Loucy (cell line): ENCODE measurements around the gene TSTD2.
A peak's percentile ranks its signal among the peaks of the same experiment; 100 is the strongest.
"Not testable (repeated sequence)": the region's sequence is repeated elsewhere in the genome, so short reads cannot be mapped to it uniquely, and the experiment has no call there.

Experiments
- H2AFZ ChIP-seq: fragments of 200-600 bp; sonication (generic); 2 replicates; pipeline ENCODE4 v1.6.0; 2016; ENCODE audit warnings: antibody characterized with exemption, mild to moderate bottlenecking, low read length, moderate library complexity
- H3F3A ChIP-seq: fragments of 200-600 bp; 2 replicates; pipeline ENCODE4 v1.6.0; 2016; ENCODE audit warnings: antibody characterized with exemption, low read depth, mild to moderate bottlenecking
- H3K27me3 ChIP-seq: fragments of 200-600 bp; sonication (generic); 2 replicates; pipeline ENCODE4 v1.6.1; 2014; ENCODE audit warnings: low read length, mild to moderate bottlenecking; ENCODE audit not compliant: insufficient read depth, poor library complexity, severe bottlenecking
- H3K36me3 ChIP-seq: fragments of 200-600 bp; sonication (generic); 2 replicates; pipeline ENCODE4 v1.6.1; 2016; ENCODE audit warnings: low read length; ENCODE audit not compliant: insufficient read depth
- H3K4me1 ChIP-seq: fragments of 200-600 bp; sonication (generic); 2 replicates; pipeline ENCODE4 v1.5.1; 2014; ENCODE audit warnings: low read length, mild to moderate bottlenecking; ENCODE audit not compliant: insufficient read depth, poor library complexity, severe bottlenecking
- H3K4me2 ChIP-seq: fragments of 200-600 bp; sonication (generic); 2 replicates; pipeline ENCODE4 v1.6.0; 2014; ENCODE audit warnings: antibody characterized with exemption, low read length, low read depth, mild to moderate bottlenecking; ENCODE audit not compliant: poor library complexity, severe bottlenecking
- H3K4me3 ChIP-seq: fragments of 200-600 bp; sonication (generic); 2 replicates; pipeline ENCODE4 v1.5.1; 2014; ENCODE audit warnings: low read length, mild to moderate bottlenecking, mixed read lengths; ENCODE audit not compliant: poor library complexity, severe bottlenecking
- H3K79me2 ChIP-seq: fragments of 200-600 bp; sonication (generic); 2 replicates; pipeline ENCODE4 v1.6.1; 2014; ENCODE audit warnings: low read length; ENCODE audit not compliant: insufficient read depth
- H3K9ac ChIP-seq: fragments of 200-600 bp; sonication (generic); 2 replicates; pipeline ENCODE4 v1.6.0; 2014; ENCODE audit warnings: mild to moderate bottlenecking, low read depth, low read length, moderate library complexity; ENCODE audit not compliant: poor library complexity, severe bottlenecking
- H3K9me2 ChIP-seq: fragments of 200-600 bp; sonication (generic); replicated peaks from 2 replicates; pipeline ENCODE4 v1.6.1; 2016; ENCODE audit warnings: low read depth, low read length, mixed read lengths
- H3K9me3 ChIP-seq: fragments of 200-600 bp; sonication (generic); 2 replicates; pipeline ENCODE4 v1.6.1; 2014; ENCODE audit warnings: mild to moderate bottlenecking, antibody characterized with exemption, low read length, low read depth; ENCODE audit not compliant: insufficient read depth
- H4K20me1 ChIP-seq: fragments of 200-600 bp; sonication (generic); 2 replicates; pipeline ENCODE4 v1.6.0; 2014; ENCODE audit warnings: antibody characterized with exemption, low read length, mild to moderate bottlenecking; ENCODE audit not compliant: insufficient read depth, poor library complexity, severe bottlenecking
- EZH2phosphoT487 ChIP-seq: fragments of 200-600 bp; IDR thresholded peaks from 2 replicates; pipeline ENCODE4 v1.6.1; 2018; ENCODE audit warnings: antibody characterized with exemption, mild to moderate bottlenecking, moderate library complexity, borderline replicate concordance
- TF ChIP-seq, protein P1 (sequence below): fragments of 200-600 bp; sonication (generic); conservative IDR thresholded peaks from 2 replicates; pipeline ENCODE4 v1.5.1; 2014; ENCODE audit warnings: mild to moderate bottlenecking, antibody characterized with exemption, low read length

Gene TSTD2

DNA sequence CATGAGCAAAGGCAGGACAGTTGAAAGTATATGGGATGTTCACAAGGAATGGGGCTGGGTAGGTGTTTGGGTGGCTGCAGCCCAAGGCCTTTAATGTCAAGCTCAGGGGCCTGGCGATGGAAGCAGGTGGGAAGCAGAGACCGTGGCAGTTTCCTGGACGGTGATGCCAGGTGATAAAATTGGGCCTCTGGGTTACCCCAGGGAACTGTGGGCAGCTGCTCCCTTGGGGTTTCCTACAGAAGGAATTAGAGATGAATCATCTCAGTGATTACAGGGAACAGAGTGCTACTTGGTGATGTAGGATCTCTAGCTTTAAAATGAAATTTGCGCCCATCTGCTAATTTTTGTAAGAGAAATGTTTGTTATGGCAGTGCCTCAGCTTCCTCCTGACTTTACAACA lies 39.2 kb downstream of the TSTD2 start:
- no peaks in the 10 kb centered on the region for H3K9me2 ChIP-seq
- H3K4me3 ChIP-seq, result no peak overlapping the region
- no peaks in the 10 kb centered on the region for H3K79me2 ChIP-seq
- no peaks in the 10 kb centered on the region for H3K27me3 ChIP-seq
- H3K4me1 ChIP-seq, result no peaks in the 10 kb centered on the region
- H3F3A ChIP-seq, result no peaks in the 10 kb centered on the region
- no peak overlapping the region for H2AFZ ChIP-seq
- no peak overlapping the region for H3K9ac ChIP-seq
- H4K20me1 ChIP-seq, result no peaks in the 10 kb centered on the region
- no peaks in the 10 kb centered on the region for H3K9me3 ChIP-seq
- H3K36me3 ChIP-seq, result no peaks in the 10 kb centered on the region
- H3K4me2 ChIP-seq, result no peak overlapping the region
- TF ChIP-seq, protein P1, sequence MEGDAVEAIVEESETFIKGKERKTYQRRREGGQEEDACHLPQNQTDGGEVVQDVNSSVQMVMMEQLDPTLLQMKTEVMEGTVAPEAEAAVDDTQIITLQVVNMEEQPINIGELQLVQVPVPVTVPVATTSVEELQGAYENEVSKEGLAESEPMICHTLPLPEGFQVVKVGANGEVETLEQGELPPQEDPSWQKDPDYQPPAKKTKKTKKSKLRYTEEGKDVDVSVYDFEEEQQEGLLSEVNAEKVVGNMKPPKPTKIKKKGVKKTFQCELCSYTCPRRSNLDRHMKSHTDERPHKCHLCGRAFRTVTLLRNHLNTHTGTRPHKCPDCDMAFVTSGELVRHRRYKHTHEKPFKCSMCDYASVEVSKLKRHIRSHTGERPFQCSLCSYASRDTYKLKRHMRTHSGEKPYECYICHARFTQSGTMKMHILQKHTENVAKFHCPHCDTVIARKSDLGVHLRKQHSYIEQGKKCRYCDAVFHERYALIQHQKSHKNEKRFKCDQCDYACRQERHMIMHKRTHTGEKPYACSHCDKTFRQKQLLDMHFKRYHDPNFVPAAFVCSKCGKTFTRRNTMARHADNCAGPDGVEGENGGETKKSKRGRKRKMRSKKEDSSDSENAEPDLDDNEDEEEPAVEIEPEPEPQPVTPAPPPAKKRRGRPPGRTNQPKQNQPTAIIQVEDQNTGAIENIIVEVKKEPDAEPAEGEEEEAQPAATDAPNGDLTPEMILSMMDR, result no peak
- TF ChIP-seq EZH2phosphoT487, result no peak

DNA sequence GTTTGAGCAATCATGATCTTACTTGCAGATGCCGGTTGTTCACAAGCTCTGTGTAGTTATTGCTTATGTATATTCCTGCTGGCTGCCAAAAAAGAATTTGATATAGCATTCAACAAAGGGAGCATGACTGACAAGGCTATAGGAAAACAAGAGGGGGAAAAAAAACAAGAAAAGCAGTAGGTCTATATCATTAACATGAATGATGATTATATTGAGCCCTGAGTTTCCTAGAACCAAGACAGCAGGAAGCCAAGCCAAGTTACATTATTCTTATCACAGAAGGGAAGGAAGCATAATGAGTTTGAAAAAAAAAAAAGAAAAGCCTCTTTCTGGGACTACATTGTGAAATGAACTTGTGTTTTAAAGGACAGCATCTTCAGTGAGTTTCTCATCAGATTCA lies 41.0 kb downstream of the TSTD2 start:
- no peaks in the 10 kb centered on the region for H3F3A ChIP-seq
- peak overlapping the region; percentile 44; the same call in 1 of the 2 replicates for H2AFZ ChIP-seq
- H4K20me1 ChIP-seq, result no peaks in the 10 kb centered on the region
- no peaks in the 10 kb centered on the region for H3K9me3 ChIP-seq
- H3K9ac ChIP-seq, result no peak overlapping the region
- no peak overlapping the region for H3K4me3 ChIP-seq
- no peaks in the 10 kb centered on the region for H3K4me1 ChIP-seq
- no peak overlapping the region for H3K4me2 ChIP-seq
- no peaks in the 10 kb centered on the region for H3K36me3 ChIP-seq
- no peaks in the 10 kb centered on the region for H3K79me2 ChIP-seq
- no peaks in the 10 kb centered on the region for H3K9me2 ChIP-seq
- no peaks in the 10 kb centered on the region for H3K27me3 ChIP-seq
- TF ChIP-seq, protein P1, result no peak
- TF ChIP-seq EZH2phosphoT487, result no peak

DNA sequence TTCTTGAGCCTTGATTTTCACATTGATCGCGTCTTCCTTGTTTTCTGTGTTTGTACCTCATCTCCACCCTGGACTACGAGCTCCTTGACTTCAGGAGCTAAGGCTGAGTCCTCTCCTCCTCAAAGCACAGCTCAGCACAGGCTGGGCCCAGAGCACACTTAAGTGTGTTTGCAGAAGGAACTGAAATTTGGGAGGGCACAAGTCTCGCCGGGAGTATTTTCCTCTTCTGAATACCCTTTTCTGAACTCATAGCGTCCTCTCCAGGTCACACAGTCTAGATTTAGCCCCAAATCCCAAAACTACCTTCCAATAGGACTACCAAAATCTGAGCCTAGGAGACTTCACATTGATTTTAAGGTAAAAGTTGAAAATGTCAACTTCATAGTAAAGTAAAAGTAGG lies 41.6 kb downstream of the TSTD2 start:
- no peaks in the 10 kb centered on the region for H3K4me1 ChIP-seq
- H3K36me3 ChIP-seq, result no peaks in the 10 kb centered on the region
- no peaks in the 10 kb centered on the region for H3K9me2 ChIP-seq
- no peak overlapping the region for H3K9ac ChIP-seq
- TF ChIP-seq, protein P1, result no peak
- TF ChIP-seq EZH2phosphoT487, result no peak
- H3K27me3 ChIP-seq, result no peaks in the 10 kb centered on the region
- no peaks in the 10 kb centered on the region for H3K79me2 ChIP-seq
- no peak overlapping the region for H2AFZ ChIP-seq
- no peaks in the 10 kb centered on the region for H3F3A ChIP-seq
- no peaks in the 10 kb centered on the region for H3K9me3 ChIP-seq
- H3K4me2 ChIP-seq, result no peak overlapping the region
- no peak overlapping the region for H3K4me3 ChIP-seq
- H4K20me1 ChIP-seq, result no peaks in the 10 kb centered on the region

DNA sequence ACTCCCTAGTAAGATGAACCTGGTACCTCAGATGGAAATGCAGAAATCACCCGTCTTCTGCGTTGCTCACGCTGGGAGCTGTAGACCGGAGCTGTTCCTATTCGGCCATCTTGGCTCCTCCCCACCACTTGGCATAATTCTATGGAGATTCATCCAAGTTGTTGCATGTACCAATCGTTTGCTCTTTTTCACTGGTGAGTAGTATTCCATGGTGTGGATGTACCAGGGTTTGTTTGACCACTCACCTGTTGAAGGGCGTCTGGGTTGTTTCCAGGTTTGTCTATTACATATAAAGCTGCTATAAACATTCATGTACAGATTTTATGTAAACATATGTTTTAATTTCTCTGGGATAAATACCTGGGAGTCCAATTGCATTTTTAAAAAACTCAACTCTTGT lies 46.3 kb downstream of the TSTD2 start:
- not testable (repeated sequence) for H2AFZ ChIP-seq, H3K36me3 ChIP-seq, H3K4me2 ChIP-seq, H3K27me3 ChIP-seq, H3K9ac ChIP-seq, H3K4me1 ChIP-seq, H4K20me1 ChIP-seq, H3K79me2 ChIP-seq, H3F3A ChIP-seq, H3K9me2 ChIP-seq, H3K4me3 ChIP-seq, H3K9me3 ChIP-seq

DNA sequence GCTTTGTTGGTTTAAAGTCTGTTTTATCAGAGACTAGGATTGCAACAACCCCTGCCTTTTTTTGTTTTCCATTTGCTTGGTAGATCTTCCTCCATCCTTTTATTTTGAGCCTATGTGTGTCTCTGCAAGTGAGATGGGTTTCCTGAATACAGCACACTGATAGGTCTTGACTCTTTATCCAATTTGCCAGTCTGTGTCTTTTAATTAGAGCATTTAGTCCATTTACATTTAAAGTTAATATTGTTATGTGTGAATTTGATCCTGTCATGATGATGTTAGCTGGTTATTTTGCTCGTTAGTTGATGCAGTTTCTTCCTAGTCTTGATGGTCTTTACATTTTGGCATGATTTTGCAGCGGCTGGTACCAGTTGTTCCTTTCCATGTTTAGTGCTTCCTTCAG lies 48.4 kb downstream of the TSTD2 start:
- not testable (repeated sequence) for H4K20me1 ChIP-seq, H3K4me3 ChIP-seq, H3K79me2 ChIP-seq, H3F3A ChIP-seq, H3K36me3 ChIP-seq, H3K9me2 ChIP-seq, H3K27me3 ChIP-seq, H3K4me2 ChIP-seq, H3K4me1 ChIP-seq, H3K9me3 ChIP-seq, H3K9ac ChIP-seq, H2AFZ ChIP-seq
